Measurements from ENCODE around the gene ACVR2A. TPM values are rescaled to one million over a fixed set of nuclear protein-coding genes. Genes with fewer than 3 reads are reported as not detected.

The ACVR2A gene
- total RNA-seq, 6 experiments from 2014 or later = 5.8 to 9.3 (median 6.5) TPM

- Histone ChIP-seq H3K9me3 (no peaks in the 10 kb centered on the region), H3K27ac (no peak overlapping the region), H3K27me3 (no peaks in the 10 kb centered on the region), H3K4me3 (no peak overlapping the region), H3K36me3 (peaks cover 0 to 16% (median 0%) of the 10 kb centered on the region in 4 donors), H3K4me1 (peaks cover 0 to 19% (median 0%) of the 10 kb centered on the region in 4 donors)
- peak; percentile 50 to 65 (median 52) for ATAC-seq
- no peak for DNase-seq
- intact Hi-C loops (cut with DNase I) = no loop called here
- 80% methylated on average over 1 of the region's 1 CpG for WGBS (ENCODE audit: insufficient coverage, low coverage, low lambda C conversion rate, missing lambda C conversion rate)
- TF ChIP-seq CTCF (IDR thresholded peaks at IDR 0.05) (no peak), POLR2A (IDR thresholded peaks at IDR 0.05) (no peak)
Measured at GRCh38 chr2:147939313-147939712, 94.5 kb downstream of the ACVR2A start.

- Histone ChIP-seq H3K4me1 (no peaks in the 10 kb centered on the region), H3K27ac (no peak overlapping the region), H3K27me3 (no peaks in the 10 kb centered on the region), H3K9me3 (no peaks in the 10 kb centered on the region), H3K4me3 (no peak overlapping the region), H3K36me3 (peaks cover 0 to 8% (median 0%) of the 10 kb centered on the region in 4 donors)
- intact Hi-C loops (cut with DNase I) = no loop called here
- WGBS (ENCODE audit: insufficient coverage, low coverage, low lambda C conversion rate, missing lambda C conversion rate) = 75% methylated on average over 1 of the region's 1 CpG
- no peak for DNase-seq
- ATAC-seq = no peak
- TF ChIP-seq POLR2A (IDR thresholded peaks at IDR 0.05) (no peak), CTCF (IDR thresholded peaks at IDR 0.05) (no peak)
Measured at GRCh38 chr2:147945660-147946059, 100.8 kb downstream of the ACVR2A start.

- DNase-seq = no peak
- no peak overlapping the region for H3K27ac ChIP-seq
- intact Hi-C loops (cut with DNase I) = no loop called here
Measured at GRCh38 chr2:147952118-147952517, 107.3 kb downstream of the ACVR2A start.

GRCh38 chr2:147968571-147968970 is 123.7 kb downstream of the ACVR2A start:
- H3K4me3 ChIP-seq = no peak overlapping the region
- intact Hi-C loops (cut with DNase I) = no loop called here
- no peaks in the 10 kb centered on the region for H3K4me1 ChIP-seq
- DNase-seq = no peak
- no peak overlapping the region for H3K27ac ChIP-seq
- no peaks in the 10 kb centered on the region for H3K27me3 ChIP-seq
- WGBS (ENCODE audit: insufficient coverage, low coverage, low lambda C conversion rate, missing lambda C conversion rate) = 97% methylated on average over 2 of the region's 2 CpGs
- TF ChIP-seq CTCF (IDR thresholded peaks at IDR 0.05) (no peak), POLR2A (IDR thresholded peaks at IDR 0.05) (no peak)
- ATAC-seq = no peak
- H3K36me3 ChIP-seq = peaks cover 0 to 2% (median under 1%) of the 10 kb centered on the region in 4 donors
- no peaks in the 10 kb centered on the region for H3K9me3 ChIP-seq

More at GRCh38 chr2:147952118-147952517, 107.3 kb downstream of the ACVR2A start:
- Histone ChIP-seq H3K4me1 (no peaks in the 10 kb centered on the region), H3K4me3 (no peak overlapping the region), H3K36me3 (peaks cover 0 to 5% (median 0%) of the 10 kb centered on the region in 4 donors), H3K9me3 (no peaks in the 10 kb centered on the region), H3K27me3 (no peaks in the 10 kb centered on the region)
- no peak for TF ChIP-seq CTCF (IDR thresholded peaks at IDR 0.05)
- no peak for TF ChIP-seq POLR2A (IDR thresholded peaks at IDR 0.05)
- ATAC-seq = no peak

GRCh38 chr2:147976102-147976501 is 131.3 kb downstream of the ACVR2A start:
- intact Hi-C loops (cut with DNase I) = no loop called here
- Histone ChIP-seq H3K36me3 (peaks cover 0 to 2% (median under 1%) of the 10 kb centered on the region in 4 donors), H3K27ac (no peak overlapping the region), H3K4me1 (no peaks in the 10 kb centered on the region), H3K27me3 (no peaks in the 10 kb centered on the region), H3K4me3 (no peak overlapping the region), H3K9me3 (no peaks in the 10 kb centered on the region)
- DNase-seq (no peak), ATAC-seq (no peak)
- 77% methylated on average over 2 of the region's 2 CpGs for WGBS (ENCODE audit: insufficient coverage, low coverage, low lambda C conversion rate, missing lambda C conversion rate)
- TF ChIP-seq POLR2A (IDR thresholded peaks at IDR 0.05) = no peak
- TF ChIP-seq CTCF (IDR thresholded peaks at IDR 0.05) = no peak

Measured in right lobe of liver (tissue), 6 donors.